ENCODE data around the gene FAM120B.

The FAM120B gene

DNA sequence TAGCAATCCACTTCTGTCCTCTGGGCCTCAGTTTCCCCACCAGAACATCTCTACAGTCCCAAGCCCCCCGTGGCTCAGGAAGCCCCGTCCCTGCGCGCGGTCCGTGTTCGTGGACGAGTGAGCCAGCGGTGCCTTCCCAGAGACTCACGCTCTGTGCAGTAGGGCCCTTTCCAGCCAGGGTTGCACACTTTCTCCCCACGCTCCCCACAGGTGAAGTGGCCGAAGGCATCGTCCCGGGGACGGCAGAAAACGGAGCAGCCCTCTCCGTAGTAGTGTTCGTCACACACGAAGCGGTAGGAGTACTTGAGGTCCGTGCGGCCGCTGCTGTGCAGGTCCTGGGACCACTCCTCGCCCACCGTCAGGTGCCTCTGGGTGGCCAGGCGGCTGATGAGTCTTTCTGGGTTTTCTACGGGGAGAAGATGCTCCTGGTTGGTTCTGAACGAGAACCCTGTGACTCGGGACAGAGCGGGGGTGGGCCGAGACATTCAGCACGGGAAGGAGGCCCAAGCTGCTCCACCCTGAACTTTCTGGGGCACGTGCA, 18.4 kb upstream of the FAM120B start:
- DNase-seq, result no peak

DNA sequence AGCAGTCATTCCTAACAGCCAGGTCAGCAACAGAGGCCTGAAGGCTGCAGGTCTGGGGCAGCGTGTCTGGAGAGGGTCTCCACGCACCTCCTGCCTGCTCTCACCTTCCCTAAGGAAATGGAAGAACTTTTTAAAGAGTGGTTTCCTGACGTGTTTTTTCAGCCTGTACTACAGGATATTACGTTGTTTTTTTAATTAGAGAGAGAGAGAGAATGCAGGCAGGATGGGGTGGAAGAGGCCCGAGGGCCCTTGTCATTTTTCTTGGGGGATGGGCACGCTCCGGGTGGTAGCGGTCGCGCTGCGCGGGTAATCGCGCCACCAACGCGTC, 17.7 kb upstream of the FAM120B start:
- no peak for DNase-seq

DNA sequence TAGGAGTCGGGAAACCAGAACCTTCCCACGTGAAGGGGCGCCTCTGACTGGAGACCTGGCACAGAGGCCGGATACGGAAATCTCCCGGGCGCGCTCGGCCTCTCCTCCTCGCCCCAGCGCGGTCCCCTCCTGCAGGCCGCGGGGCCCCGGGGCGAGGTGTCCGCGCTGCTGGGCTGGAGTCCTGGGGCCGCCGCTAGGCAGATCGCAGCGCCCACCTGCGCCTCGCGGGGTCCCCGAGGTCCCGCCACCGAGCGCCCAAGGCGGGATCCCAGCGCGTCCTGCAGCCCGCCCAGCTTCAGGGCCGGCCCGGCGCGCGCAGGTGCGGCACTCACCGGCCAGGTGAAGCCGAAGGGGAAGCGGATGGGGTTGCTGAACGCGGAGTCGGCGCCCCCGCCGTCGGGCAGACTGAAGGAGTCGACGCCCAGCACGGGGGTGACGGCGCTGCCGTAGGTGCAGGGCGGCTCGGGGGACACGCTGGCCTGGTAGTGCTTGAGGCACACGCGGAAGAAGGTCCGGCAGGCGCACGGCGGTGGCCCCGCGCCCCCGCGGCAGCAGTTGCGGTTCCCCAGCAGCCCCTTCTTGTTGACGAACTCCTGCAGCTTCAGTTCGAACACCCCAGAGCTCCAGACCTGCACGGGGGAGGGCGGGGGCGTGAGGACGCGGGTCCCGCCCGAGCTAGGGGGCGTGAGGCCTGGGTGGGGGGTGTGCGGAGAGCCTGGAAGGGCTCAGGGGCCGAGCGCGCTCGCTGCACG, 17.2 kb upstream of the FAM120B start:
- DNase-seq, result no peak

DNA sequence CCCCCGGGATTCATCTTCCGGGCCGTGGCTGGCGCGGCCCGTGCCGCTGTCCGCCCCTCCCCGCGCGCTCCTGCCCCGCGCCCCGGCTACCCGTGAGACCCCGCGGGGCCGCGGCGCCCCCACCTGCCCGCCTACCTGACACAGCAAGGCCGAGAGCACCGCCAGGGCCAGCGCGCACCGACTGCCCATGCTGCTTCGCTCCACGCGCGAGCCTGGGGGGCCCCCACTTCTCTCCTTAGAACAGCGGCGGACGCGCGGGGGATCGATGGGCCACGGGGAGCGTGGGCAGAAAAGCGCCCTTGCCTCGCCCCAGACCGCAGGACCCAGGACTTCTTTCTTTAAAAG, 16.6 kb upstream of the FAM120B start:
- no peak for DNase-seq

DNA sequence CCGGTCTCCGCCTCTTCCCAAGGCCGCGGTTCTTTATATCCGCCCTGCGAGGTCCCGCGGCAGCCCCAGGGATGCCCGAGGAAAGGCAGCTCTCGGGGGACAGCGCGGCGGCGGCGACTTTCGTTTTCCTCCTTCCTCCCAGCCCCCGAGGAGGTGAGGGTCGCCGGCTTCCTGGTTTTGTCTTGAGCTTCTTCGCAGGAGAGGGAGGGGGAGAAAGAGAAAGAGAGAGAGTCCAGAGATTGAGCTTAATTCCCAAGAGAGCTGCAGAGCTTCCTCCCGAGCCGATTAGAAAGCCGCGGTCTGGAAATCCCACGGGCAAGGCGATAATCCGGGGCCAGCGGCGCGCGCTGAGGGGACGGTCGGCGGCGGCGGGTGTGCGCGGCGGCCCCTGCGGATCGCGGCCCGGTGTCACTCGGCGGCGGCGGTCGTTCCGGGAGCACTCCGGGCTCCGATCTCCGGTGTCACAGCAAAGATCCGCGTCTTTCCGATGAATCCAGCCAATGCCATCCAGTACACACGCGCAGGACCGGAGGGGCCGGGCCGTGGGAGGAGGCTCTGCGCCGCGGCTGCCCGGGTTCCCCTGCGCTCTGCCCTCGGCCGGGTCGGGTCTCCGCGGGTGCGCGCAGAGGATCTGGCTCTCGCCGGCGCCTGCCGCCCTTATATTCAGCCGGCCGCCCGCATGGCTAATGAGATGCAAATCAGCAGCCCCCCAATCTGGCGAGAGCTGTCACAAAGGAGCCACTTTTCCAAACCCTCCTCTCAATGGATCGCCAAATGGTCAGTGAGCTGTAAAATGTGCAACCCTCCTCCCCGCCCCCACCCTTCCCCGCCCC, 16.0 kb upstream of the FAM120B start, which contains the start of gene DLL1:
Gene DLL1 (minus strand): TSS at position 783 of the 833 bp plus-strand sequence. CDS start 939 bp downstream, outside the sequence.
- peak; percentile 28 to 43 for DNase-seq

DNA sequence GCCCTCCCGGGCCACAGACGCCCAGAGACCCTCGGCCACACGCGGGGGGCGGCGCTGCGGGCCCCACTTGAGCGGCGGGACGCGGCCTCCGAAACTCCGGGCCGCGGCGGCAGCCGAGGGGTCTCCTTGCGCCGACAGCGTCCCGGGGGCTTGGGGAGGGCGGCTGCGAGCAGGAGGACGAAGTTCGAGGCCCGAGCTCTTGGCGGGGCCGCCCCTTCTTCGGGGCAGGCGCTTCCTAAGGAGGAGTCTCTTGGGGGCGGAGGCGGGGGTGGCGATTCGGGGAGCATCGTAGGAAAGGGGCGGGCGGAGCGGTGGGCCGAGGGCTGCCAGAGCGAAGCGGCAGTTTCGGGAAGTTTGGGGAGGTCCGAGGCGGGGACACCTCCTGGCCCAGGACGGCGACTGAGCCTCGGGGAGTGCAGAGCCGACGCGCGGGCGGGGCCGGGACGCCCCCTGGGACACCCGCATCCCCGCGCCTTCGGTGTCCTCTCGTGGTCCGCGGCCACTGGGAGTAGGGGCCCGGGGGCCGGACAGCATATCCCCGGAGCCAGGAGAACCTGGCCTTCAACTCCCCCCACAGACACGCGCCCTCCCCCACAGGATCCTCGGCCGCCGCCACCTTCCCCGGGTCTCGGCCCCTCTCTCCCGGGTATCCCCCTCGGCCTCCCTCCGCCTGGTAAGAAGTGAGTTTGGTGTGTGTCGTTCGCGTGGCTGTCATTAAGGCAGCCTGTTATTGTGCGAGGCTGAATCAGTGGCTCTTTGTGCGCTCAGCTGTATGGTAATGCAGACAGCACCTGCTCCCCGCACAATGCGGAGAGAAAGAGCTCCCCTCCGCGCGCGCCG, 15.1 kb upstream of the FAM120B start:
- DNase-seq, result peak in 1 of 2 donors; percentile 48

DNA sequence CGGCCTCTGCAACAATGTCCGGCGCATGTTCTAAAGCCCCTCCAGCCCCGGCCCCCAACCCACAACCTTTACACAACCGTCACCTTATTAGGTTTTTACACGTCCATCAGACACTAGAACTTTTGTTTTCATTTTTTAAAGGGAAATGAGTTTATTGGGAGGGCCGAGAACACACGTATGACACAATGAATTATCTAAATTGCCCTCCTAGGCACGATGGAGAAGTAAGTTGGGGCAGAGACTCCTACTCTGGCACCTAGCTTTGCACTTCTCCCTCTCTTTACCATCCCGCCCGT, 14.5 kb upstream of the FAM120B start:
- DNase-seq, result no peak

DNA sequence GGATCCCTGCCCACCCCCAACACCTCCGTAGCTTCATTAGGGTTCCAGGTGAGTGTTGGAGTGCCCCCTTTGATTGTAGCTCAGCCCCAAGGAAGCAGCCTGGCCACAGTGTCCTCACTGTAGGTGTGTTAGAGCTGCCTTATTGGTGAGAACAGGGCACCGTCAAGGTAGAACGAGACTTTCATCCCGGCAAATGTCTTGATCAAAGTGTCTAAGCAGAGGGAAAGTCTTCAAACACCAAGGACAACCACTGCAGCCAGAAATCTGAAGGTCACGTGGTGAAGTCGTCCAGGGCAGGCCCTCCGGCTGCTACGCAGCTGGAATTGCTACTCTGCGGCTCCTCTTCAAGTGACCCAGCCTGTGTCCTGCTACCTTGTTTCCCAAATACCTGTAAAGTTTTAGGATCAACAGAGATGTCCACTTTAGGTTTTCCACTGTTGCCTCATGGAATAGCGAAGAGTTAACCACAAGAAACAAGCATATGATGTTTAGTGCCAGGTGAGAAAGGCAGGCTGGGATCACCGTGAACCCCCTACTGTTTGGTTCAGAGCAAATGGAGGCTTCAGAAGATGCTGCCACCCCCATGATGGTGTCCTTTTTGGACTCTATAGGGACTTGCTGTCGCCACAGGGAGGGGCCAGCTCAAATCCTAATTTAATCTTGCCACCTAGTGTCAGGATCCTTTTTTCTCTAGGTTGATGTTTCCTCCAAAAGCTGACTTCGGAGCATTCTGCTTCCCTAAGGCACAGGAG, 14.0 kb upstream of the FAM120B start:
- no peak for DNase-seq

DNA sequence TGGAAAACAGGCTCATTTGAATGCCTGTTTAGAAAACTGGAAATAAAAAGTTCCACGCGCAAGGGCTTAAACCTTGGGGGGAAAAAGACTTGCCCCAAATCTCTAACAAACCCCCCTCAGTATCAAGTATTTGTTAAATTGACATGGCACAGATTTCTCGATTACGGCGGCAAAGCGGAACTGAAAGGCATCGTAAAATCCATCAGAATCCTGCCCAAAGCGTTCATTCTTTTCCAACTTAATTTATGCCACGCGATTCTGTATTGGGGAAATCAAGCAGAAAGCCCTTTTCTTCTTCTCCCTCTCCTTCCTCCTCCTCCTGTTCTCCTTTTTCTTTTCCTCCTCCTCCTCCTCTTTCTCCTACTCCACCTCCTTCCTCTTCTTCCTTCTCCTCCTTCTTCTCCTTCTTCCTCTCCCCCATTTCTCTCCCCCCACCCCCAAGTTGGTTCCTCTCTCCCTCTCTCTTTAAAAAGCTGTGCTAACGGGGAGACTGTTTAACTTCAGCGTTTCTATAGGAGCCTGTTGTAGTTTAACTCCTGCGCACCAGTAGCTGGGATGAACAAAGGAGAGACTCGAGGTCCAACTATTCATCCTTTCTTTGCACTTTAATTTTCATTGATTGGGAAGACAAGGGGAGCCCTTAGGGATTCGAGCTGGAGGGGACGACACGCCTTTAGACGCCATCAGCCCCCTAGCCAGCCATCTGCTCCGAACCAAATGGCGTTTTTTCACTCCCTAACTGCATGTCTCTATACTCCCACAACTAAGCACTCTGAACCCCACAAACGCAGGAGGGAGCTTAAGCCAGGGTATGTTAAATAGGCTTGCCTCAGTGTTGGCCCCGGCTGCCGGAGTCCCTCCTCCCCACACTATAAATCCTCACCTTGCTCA, 13.0 kb upstream of the FAM120B start:
- DNase-seq, result no peak

DNA sequence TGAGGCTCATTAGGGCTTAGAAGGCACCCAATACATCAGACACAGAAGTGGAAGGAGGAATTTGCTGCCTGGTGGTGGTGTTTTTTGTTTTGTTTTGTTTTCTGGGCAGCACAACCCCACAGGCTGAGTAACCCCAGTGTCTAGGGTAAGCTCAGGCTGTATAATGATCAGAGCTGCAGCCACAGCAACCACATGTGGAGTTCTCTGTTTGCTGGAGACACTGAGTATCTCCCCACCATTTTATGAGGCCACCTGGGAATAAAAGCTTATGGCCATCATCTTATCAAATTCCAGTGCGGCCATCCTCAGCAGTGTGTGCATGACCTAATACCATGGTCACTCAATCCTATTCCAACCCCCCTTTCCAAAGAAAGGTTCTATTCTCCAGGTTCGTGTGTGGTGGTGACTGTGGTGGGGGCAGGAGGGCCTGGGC, 12.2 kb upstream of the FAM120B start:
- no peak for DNase-seq

DNA sequence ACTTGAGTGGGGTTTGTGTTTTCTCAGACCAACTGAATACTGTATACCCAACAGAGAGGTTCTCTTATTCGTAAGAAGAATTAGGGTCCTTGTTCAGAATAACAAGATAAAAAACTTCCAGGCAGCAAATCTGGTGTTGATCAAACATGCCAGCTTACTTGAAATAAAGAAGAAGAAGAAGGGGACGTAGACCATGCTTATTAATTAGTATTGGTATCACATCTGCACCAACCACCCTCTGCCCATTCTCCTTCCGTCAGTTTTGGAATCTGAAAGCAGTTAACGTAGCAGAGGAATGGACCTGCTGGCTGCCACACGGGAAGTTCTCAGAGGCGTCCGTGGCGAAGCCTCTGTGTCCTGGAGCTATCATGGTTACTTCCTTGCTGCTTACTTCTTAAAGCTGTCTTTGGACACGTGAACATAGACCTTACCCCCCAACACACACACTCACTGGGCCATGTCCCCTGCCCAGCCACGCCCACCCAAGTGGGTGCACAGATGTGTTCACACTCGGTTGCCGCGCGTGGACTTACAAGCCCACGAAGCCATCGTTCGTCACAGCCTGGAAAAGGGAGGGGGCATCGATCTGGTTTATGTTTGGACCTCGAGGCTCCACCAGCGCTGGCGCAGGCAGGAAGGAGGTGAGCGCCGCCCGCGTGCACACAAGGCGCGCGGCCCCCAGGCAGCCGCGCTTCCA, 11.6 kb upstream of the FAM120B start:
- no peak for DNase-seq

DNA sequence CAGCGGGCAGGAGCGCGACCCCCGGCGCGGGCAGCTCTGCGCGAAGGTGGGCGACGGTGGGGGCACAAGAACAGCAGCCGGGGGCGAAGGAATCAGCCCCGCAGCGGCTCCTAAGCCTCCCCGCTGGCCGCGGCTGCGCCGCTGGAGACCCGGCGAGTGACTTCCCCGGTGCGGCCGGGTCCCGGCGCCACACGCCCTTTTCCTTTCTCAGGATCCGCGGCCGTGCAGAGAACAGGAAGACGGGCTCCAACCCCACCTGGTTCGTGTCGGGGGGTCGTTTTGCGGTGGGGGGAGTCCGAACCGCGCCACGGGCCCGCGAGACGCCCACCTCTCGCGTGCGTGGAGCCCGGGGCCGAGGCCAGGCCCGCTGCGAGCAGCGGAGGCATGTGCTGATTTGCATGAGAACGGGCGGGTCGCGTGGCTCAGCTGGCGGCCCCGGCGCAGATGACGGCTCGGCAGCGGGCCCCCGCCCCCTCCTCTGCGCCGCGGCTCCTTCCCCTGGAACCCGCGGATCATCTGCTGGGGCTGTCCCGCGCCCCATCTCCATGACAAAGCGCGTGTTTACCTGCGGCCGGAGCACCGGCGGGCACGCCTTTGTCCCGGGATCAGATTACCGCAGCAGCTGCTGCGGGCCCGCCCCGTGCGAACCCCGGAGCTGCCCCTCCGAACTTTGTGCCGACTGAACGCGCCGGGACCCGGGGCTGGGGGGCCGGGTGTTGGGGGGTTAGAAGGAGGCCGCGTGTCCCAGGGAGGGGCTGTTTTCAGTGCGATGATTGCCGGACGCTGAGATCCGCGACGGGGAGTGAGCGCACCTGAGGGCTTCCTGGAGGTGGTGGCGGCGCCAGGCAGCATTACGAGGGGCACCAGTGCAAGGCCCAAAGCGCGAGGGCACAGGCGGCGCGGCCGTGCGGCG, 10.8 kb upstream of the FAM120B start:
- DNase-seq, result peak in 1 of 2 donors; percentile 44

DNA sequence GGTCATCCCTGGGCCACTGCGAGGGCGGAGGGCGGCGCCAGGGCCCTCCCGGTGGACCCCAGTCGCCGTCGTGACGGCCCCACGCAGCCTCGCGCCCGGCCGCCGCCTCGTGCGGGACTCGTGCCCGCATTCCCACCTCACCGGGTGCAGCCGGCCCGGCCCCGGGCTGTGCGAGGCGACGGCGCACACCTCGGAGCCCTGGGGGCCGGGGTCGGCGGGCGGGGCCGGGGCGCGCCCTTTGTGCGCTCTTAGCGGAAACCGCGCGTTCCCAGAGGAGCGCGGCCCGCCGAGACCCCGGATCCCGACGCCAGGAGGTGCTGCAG, 10.2 kb upstream of the FAM120B start:
- DNase-seq, result no peak

DNA sequence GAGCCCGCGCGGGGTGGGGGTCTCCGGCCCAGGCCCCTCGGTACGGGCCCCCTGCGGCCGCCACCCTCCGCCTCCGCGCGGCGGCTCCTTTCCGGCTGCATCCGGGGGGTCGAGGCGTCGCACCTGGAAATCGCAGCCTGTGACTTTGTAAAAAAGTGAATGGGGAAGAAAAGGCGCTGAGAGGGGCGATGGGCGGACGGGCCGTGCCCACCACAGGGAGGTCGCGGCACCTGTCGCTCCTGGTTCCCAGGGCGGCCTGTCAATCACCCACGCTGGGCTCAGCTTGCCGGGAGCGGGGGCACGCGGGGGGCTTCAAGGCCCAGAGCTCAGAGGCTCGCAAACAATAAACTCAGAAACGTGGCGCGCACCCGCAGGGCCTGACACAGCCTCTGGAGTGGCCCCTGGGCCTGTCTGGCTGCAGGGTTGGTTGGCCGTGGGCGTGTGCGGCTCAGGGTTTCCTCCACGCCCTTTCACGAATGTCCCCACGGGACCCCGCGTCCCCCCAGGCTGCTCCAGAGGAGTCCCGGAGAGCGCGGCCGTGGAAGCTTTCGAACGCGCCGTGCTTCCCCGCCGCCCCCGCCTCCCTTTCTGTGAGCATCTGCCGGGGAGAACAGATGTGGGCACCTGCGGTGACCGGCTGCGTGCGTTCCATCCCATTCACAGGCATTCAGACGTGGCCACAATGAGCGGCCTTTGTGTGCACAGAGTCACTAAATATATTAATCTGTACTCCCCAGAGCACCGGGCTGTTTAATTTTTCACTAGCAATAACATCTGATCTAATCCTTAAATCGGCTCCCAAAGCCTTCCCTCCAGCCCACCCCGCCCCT, 9.6 kb upstream of the FAM120B start:
- DNase-seq, result no peak

DNA sequence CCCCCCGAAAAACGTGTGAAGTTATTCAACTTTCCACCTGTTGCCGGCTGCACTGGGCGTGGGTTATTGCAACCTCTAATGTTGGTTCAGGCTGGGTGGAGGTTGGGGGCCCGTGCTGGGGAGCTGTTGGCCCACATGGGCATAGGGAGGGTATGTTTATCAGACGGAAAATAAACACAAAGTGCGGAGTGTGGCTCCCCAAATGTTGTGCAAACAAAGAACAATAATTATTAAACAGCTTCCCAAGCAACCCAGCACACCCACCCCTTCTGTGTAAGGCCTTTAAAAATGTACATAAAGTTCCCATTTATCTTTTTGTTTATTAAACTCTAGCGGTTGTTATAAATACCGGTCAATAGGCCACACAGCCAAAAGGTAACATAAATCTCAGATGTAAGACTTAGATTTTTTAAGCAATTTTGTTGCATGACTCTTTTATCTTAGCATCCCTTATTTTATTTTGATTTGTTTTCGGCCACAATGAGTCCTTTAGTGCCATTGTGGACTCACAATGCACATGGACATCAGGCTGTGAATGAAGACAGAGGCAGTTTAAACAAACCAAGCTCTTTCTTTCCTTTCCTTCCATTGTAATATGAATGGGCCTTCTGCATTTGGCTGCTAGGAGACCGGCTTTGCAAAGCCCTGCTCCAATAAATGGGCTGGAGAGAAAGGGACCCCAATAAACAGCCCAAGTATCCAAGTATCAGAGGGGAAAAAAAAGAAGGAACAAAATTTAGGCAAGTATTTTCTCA, 8.8 kb upstream of the FAM120B start:
- DNase-seq, result no peak

DNA sequence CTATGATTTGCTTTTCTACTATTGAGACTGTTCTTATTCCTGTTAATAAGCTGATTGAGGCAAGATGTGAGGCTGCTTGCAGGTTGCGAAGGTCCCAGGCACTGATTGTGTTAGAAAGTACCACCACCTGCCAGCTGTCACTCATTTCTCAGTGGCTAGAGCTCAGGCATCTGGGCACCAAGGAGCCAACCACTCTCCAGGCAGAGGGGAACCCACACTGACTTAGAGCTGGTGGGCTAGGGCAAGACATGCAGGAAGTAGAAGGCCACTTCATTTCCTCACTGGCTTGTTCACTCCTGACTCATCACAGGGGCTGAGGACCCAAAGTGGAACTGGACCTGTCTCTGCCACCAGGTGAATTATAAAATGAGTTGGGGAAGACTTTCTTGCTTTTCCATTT, 7.9 kb upstream of the FAM120B start:
- DNase-seq, result no peak

DNA sequence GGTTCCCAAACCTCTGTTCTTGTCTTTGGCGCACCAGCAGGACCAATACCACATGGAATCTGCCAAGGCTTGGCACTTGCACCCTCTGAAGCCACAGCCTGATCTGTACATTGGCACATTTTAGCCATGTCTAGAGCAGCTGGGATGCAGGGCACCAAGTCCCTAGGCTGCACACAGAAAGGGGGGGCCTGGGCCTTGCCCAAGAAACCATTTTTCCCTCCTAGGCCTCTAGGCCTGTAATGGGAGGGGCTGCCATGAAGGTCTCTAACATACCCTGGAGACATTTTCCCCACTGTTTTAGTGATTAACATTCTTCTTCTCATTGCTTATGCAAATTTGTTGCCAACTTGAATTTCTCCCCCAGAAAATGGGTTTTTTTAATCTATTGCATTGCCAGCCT, 5.4 kb upstream of the FAM120B start:
- no peak for DNase-seq

DNA sequence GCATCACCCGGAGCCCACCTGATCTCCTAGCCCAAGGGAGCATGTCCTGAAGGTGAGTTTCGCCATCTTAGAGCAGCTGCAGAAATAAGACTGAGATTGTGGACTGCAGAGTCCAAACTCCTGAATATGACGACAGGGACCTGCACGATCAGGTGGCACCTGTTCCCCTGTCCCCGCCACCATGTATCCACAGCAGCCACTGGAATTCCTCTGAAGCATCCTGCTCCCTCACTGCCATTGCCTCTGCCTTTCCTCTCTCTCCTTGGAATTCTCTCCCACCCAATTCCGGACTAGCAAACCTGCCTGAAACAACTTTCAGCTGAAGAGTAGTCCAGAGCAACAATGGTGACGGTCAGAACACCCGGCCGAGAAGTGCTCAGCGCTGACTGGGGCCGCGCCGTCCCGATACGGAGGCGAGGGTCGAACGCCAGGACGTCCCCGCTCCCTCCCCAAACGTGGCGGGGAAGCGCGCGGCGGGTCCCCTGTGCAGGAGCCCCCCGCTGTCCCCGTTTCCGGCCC, 694 bp upstream of the FAM120B start:
- DNase-seq, result no peak
